GM19397 (cell line): ENCODE data around the gene SEC22A.

Experiments
- ATAC-seq: cut with Tn5 transposase; IDR thresholded peaks from one replicate; pipeline ENCODE4 v1.9.1; 2021; ENCODE audit warnings: mild to moderate bottlenecking, moderate library complexity; ENCODE audit not compliant: unreplicated experiment

Gene SEC22A

DNA sequence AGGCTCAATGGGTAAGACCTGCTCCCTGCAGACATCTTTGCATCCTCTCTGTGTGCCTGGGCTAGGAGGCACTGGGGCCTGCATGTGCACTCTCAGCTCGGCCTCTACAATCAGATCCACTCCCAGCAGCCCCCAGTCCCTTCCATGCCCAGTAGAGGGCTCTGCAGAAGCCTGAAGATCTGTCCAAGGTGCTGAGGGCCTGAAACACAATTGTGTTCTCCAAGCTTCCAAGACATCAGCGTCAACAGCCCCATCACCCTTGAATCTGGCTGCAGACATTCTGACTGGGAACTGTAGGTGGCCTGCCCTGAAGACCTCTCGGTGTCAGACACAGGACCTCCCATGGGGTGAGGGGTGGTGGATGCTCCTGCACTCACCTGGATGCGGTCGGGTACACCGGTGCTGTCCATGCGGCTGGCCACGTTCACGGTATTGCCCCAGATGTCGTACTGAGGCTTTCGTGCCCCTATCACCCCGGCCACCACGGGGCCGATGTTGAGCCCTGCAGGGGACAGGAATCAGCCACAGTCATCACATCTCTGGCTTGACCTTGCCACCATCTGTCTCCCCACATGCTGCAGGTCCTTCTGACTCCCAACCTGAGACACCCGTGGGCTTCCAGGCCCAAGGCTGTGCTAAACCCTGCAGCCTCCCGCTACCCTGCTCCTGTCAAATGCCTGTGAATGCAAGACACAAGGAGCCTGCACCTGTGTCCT lies 84.7 kb downstream of the SEC22A start:
- no peak for ATAC-seq

DNA sequence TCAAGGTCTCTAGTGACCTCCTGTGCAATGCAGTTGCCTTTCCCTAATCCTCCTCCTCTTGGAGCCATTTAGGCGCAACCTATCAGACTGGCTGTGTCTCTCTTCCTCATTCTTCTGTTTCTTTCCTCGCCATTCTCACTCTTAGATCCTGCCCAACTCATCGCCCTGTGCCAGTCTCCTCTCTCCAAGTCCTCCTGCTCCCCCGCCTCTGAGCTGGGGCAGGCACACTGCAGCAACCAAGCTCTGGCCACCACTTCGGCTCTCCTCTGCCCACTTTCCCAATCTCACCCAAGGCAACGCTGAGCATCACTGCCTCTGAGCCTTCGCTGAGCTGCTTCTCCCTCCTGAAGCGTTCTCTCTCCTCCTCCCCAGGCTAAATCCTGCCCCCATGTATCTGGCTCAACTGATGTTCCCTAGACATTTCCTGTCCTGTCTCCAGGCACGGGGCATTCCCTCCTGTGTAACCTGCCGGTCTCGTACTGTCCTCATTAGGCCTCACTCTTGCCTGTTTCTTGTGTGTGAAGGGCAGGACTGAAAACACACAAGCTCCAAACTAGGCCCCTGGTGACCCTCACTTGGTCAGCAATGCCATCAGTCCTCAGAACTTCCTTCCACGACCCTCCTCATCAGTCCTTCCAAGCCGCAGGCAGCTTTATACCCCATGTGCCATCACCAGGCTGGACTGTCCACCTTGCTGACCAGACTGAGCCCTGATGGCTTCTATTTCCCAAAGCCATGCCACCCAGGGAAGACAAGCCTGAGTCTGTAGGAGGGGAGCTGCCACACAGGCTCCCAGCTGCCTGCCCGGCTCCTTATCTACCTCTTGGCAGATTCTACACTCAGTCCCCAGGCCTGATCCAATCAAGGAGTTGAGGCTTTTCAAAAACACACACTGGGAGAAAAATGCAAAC lies 85.6 kb downstream of the SEC22A start:
- no peak for ATAC-seq

- ATAC-seq: no peak
These were observed 86.2 kb downstream of the SEC22A start for GRCh38 chr3:123287962-123288302.

- no peak for ATAC-seq
These were observed 87.8 kb downstream of the SEC22A start for GRCh38 chr3:123289391-123290106.

GRCh38 chr3:123290107-123290930 lies 88.6 kb downstream of the SEC22A start:
- ATAC-seq: no peak

DNA sequence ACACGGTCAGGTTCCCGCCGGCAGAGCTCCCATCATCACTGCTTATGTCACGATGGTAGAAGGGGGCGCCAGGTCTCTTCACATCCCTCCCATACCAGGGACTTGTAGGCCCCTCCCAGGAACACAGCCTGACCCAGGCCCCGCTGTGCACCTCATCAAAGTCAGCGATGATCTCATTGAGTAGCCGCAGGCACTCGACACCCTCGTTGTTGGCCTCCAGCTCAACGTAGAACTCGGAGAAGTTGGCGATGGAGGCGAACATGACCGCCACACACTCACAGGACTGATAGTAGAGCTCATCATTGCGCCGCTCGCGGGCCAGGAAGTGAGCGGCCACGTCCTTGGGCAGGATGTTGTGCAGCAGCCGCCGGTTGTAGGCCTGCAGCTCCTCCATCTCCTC lies 89.2 kb downstream of the SEC22A start:
- no peak for ATAC-seq

- no peak for ATAC-seq
These were observed 89.7 kb downstream of the SEC22A start for GRCh38 chr3:123291404-123291803.

DNA sequence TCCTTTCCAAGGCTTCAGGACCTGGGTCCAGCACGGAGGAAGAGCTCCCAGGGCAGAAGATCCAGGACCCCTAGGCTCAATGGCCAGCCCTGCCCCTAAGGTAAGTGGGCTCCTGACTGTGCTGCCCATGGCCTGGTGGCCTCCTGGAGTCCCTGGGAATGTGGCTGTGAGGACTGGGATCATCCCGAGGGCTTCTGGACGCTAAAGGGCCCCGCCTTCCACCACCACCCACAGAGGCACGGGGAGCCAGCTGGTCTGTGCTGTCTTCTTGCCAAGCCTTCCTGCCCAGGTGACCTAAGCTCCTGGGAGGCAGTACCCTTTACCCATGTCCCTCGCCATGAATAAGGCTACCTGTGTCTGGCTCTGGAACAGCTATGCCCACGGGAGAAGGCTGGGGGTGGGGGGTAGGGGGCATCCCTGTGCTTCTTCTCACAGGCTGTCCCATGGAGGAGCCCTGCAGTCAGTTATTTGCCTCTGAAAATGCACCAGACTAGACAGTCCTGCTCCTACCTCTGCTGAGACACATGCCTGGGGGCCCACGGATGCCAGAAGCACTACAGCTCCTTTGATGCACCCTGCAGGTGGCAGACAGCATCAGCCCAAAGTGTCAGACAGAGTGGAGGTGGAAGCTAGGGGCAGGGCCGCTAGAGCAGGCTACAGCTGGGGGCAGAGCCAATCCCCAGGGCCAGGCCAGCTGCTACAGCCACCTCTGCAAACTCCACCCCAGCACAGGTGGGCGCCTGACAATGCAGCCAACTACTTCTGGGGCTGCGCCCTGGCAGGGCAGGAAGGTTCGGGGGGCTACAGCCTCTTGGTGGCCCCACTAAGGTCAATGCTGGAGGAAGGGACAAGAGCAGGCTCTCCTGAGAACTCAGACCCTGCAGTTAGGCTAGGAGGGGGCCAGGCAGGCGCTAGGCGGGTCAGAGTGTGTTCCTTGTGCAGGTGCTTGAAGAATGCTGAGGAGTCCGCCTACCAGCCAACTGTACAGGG lies 90.9 kb downstream of the SEC22A start:
- no peak for ATAC-seq

DNA sequence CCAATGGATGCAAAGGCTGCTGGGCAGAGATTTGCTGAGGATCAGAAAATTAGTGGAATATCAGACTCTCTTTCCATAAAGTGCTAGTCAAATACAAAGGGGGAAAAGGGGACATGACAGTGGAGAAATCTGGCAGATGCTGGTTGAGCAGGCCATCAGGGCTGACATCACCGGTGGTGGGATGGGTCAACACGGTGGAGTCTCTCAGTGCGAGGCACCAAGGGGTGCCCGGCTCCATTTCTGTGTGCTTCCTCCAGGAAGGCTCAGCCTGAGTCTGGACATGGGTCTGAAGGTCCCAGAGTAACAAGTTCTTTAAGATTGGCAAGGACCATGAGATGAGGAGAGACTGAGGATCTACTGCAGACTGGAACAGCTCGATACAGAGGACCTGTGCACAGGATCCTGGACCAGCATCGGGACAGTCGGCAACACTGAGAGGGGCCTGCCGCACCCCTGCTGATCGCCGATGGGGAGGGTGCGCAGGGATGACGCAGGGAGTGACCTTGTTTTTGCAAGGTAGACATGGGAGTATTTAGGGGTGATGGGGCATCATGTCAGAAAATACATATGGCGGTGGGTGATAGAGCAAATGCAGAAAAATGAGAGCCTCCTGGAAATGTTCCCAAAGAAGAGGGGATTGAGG lies 92.7 kb downstream of the SEC22A start:
- no peak for ATAC-seq

GRCh38 chr3:123295171-123295900 lies 93.6 kb downstream of the SEC22A start:
- no peak for ATAC-seq

- no peak for ATAC-seq
These were observed 94.1 kb downstream of the SEC22A start for GRCh38 chr3:123295901-123296250.

DNA sequence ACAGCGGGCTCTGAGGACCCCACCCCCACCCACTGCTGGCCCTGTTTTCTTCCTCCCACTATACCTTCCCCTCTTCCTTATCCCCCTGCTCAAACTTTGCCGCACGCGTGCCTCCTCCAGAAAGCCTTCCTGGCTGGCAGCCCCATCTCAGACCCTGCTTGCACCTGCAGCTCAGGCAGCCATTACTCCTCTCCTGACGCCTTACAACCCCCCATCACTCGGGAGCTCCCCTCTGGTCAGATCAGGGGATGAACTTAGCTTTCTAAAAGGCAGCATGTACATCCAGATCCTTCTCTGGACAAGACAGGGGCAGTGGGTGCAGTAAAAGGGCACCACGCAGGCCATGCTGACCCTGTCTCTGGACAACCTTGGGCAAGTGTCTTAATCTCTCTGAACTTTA lies 94.5 kb downstream of the SEC22A start:
- ATAC-seq: no peak

DNA sequence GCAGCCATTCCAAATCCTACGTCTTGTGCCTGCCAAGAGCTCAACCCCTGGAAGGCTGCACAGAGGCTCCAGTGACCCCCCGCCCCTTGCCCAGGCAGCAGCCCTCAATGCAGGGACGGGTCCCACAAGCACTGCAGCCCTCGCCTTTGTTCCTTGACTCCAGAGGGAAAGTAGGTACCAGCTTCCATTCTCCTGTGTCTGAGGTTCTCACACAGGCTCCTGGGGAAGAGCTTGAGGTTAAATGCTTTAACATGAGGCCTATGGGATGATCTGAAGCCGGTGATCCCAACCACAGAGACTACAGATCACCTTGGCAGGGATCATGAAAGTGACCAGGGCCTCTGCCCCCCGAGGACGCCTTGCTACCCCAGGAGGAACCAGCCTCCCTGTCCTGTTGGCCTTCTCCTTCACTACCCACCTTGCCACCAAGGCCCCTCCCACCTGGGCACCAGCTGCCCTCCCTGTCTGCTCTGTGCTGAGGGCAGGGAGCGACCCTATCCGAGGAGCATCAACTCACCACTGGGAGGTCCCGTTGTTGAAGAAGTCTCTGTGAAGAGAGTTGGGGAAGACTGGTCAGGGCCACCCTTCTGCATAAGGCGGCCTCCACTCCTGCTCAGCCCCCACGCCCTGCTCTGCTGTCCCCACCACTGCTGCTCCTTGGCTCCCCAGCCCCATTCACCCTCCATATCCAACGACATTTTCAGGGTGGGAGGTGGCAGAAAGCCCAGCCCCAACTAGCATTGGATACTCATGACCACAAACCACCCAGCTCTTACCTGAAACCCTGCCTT lies 95.3 kb downstream of the SEC22A start:
- ATAC-seq: no peak

DNA sequence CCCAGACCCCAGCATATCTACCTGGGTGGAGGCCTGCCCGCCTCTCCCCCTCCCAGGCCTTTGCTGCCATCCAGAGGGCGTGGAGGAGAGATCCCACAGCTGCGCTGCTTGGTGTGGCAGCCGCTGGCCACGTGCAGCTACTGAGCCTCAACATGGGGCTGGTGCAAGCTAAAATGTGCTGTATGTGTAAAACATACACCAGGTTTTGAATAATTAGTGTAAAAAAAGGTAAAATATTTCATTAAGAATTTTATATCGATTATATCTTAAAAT lies 95.8 kb downstream of the SEC22A start:
- ATAC-seq: no peak

GRCh38 chr3:123298903-123299302 lies 97.2 kb downstream of the SEC22A start:
- ATAC-seq: no peak

DNA sequence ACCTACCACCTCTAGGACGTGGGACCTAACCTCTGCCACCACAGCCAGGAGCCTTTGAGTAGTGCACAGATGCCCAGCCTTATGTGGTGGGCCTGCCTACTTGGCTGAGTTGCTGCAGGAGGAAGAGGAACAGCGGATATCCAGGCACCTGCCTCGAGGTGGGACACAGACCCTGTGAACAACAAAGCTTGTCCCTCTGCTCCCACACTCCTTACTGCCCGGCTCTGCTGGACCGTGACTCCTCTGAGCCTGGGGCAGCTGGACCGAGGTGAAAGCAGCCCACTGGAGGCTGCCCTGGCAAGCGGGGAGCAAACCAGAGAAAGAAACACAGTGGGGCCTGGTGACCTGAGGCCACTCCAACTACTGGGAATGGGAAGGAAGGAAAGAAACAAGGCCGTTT lies 97.8 kb downstream of the SEC22A start:
- no peak for ATAC-seq

DNA sequence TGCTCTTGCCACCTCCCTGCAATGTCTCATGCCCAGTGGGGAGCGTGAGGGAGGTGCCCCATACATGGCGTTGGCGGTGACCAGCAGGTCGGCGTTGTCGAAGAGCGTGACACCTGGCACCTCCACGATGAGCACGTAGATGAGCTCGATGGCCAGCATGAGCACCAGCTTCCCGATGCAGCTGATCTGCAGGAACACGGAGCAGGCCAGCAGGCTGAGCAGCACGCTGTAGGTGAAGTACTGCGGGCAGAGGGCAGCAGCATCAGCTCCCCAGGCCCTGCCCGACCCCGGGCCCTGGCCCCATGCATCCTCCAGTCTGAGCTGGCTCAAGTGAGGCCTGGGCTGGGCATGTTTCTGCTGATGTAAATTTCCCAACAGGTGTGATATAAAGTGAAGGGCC lies 98.3 kb downstream of the SEC22A start:
- ATAC-seq: no peak

GRCh38 chr3:123300583-123300982 lies 98.8 kb downstream of the SEC22A start:
- no peak for ATAC-seq
